Measurements from ENCODE around the gene SMAGP.

DNA sequence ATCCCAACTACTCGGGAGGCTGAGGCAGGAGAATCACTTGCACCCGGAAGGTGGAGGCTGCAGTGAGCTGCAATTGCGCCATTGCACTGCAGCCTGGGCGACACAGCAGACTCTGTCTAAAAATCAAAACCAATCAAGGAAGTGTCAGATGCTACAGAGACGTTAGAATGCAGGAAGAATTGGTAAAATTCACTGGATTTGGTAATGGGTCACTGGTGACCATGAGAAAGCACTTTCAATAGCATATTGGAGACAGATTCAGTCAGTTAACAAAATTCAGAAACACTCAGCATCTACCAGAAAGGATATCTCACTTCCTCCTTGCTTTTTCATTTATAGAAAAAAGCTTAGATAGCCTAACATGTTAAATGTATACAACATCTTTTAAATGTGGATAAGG is 36.3 kb upstream of the SMAGP start:
- TF ChIP-seq, protein P1, sequence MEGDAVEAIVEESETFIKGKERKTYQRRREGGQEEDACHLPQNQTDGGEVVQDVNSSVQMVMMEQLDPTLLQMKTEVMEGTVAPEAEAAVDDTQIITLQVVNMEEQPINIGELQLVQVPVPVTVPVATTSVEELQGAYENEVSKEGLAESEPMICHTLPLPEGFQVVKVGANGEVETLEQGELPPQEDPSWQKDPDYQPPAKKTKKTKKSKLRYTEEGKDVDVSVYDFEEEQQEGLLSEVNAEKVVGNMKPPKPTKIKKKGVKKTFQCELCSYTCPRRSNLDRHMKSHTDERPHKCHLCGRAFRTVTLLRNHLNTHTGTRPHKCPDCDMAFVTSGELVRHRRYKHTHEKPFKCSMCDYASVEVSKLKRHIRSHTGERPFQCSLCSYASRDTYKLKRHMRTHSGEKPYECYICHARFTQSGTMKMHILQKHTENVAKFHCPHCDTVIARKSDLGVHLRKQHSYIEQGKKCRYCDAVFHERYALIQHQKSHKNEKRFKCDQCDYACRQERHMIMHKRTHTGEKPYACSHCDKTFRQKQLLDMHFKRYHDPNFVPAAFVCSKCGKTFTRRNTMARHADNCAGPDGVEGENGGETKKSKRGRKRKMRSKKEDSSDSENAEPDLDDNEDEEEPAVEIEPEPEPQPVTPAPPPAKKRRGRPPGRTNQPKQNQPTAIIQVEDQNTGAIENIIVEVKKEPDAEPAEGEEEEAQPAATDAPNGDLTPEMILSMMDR (optimal IDR thresholded peaks at IDR 0.05 in 1 of 3, IDR thresholded peaks at IDR 0.05 in 1 of 3, conservative IDR thresholded peaks at IDR 0.05 in 1 of 3; ENCODE audit: extremely low read depth in 1 of 3, insufficient read depth in 2 of 3, low read length in 3 of 3), result no peak
- TF ChIP-seq EZH2 (IDR thresholded peaks at IDR 0.05; ENCODE audit: low read length), result no peak
